Activated CD4-positive, alpha-beta T cell treated with anti-CD3 and anti-CD28 coated beads, Interleukin-2, amount 10 ng/mL, durations not matched to agents 24 days and 14 days (primary cell): ENCODE results near the gene JDP2. TPM values are rescaled to one million over a fixed set of nuclear protein-coding genes. Genes with fewer than 3 reads are reported as not detected.

ENCODE experiments used
- DNase-seq: peaks from one replicate; pipeline ENCODE4 v3.0.0; 2022
- H3K27ac Mint-ChIP-seq: one replicate; pipeline ENCODE4 v1.8.0; 2022; ENCODE audit warnings: mild to moderate bottlenecking, mixed read lengths
- H3K27me3 Mint-ChIP-seq: one replicate; pipeline ENCODE4 v1.8.0; 2022; ENCODE audit warnings: mixed read lengths
- H3K36me3 Mint-ChIP-seq: one replicate; pipeline ENCODE4 v1.8.0; 2022; ENCODE audit warnings: low read depth, mild to moderate bottlenecking, mixed read lengths
- H3K4me1 Mint-ChIP-seq: one replicate; pipeline ENCODE4 v1.8.0; 2021; ENCODE audit warnings: mixed read lengths
- H3K4me3 Mint-ChIP-seq: one replicate; pipeline ENCODE4 v1.8.0; 2022; ENCODE audit warnings: mild to moderate bottlenecking, moderate library complexity, mixed read lengths
- H3K9me3 Mint-ChIP-seq: one replicate; pipeline ENCODE4 v1.8.0; 2021; ENCODE audit warnings: mixed read lengths
- intact Hi-C: fragments of 100-400 bp; cut with micrococcal nuclease; formaldehyde crosslinking; loops from one replicate; pipeline ENCODE4 v1.15.1; 2023
- total RNA-seq: library from RNA; stranded (reverse); gene quantifications from 2 replicates; pipeline ENCODE4 v1.2.3, GENCODE V29; 2022

Gene JDP2
- total RNA-seq, 1 donor from 2014 or later = 1.1 TPM

DNA sequence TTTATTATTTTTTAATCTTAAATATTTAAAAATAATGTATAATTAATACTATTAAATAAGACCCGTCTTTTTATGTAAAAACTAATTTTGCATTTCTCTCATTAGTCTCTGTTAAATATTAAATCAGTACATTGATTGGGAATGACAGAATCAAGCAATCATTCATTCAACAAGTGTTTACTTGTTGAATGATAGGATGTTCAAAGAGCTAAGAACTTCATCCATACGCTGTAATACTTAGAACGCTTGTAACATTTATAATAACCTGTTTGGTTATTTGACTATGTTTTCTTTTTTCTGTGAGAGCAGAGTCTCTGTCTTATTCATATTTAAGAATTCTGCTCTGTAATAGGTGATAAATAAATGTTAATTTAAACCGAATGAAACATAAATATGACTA lies 91.6 kb downstream of the JDP2 start:
- no peak overlapping the region for H3K4me3 Mint-ChIP-seq
- DNase-seq = no peak
- intact Hi-C loops = loop anchor here (2.0 kb wide), 1 partner anchor 135 kb away; no protein-coding TSS in a partner anchor
- peaks cover 60% of the 10 kb centered on the region for H3K4me1 Mint-ChIP-seq
- H3K36me3 Mint-ChIP-seq = peaks cover 24% of the 10 kb centered on the region
- H3K27ac Mint-ChIP-seq = no peak overlapping the region
- H3K9me3 Mint-ChIP-seq = no peaks in the 10 kb centered on the region
- H3K27me3 Mint-ChIP-seq = no peaks in the 10 kb centered on the region

GRCh38 chr14:75519826-75520728 lies 92.3 kb downstream of the JDP2 start:
- intact Hi-C loops = loop anchor here (2.0 to 5.0 kb wide), 3 partner anchors 33 to 398 kb away; no protein-coding TSS in a partner anchor
- Mint-ChIP-seq H3K36me3 (peaks cover 30% of the 10 kb centered on the region), H3K27ac (peak overlapping the region; percentile 100), H3K4me3 (peak overlapping the region; percentile 39), H3K4me1 (peaks cover 62% of the 10 kb centered on the region), H3K27me3 (no peaks in the 10 kb centered on the region), H3K9me3 (no peaks in the 10 kb centered on the region)
- peak; percentile 51 for DNase-seq

DNA sequence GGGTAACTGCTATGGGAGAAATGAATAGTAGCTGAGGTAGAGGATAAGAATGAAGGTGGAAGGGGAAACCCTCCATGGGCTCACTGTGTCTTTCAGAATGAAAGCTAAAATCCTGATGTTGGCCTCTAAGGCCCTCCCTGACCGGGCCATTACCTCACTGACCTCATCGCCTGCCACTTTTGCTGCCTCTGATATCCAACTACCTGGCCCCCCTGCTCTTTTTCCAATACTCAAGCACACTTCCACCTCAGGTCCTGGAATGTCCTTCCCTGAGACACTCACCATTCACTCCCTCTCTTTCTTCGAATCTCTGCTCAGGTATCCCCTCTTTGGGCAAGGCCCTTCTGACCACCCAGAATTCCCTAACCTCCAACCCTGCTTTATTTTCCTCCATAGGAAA lies 93.0 kb downstream of the JDP2 start:
- Mint-ChIP-seq H3K27me3 (no peaks in the 10 kb centered on the region), H3K36me3 (peaks cover 37% of the 10 kb centered on the region), H3K9me3 (no peaks in the 10 kb centered on the region), H3K27ac (peak overlapping the region; percentile 100), H3K4me3 (peak overlapping the region; percentile 100), H3K4me1 (peaks cover 58% of the 10 kb centered on the region)
- intact Hi-C loops = loop anchor here (5.0 kb wide), 2 partner anchors 34 to 399 kb away; no protein-coding TSS in a partner anchor
- peak; percentile 56 for DNase-seq

GRCh38 chr14:75521415-75522199 lies 93.8 kb downstream of the JDP2 start:
- intact Hi-C loops = loop anchor here (1.0 to 5.0 kb wide), 6 partner anchors 18 to 399 kb away; no protein-coding TSS in a partner anchor
- Mint-ChIP-seq H3K36me3 (peaks cover 45% of the 10 kb centered on the region), H3K4me1 (peaks cover 59% of the 10 kb centered on the region), H3K27ac (peak overlapping the region; percentile 100), H3K27me3 (no peaks in the 10 kb centered on the region), H3K4me3 (peak overlapping the region; percentile 100), H3K9me3 (no peaks in the 10 kb centered on the region)
- DNase-seq = peak; percentile 81

- H3K4me3 Mint-ChIP-seq = peak within 1 kb of the TSS; percentile 100
- intact Hi-C loops = loop anchor here (1.0 to 5.0 kb wide), 6 partner anchors 17 to 400 kb away; no protein-coding TSS in a partner anchor
- peaks cover 50% of the 10 kb centered on the region for H3K36me3 Mint-ChIP-seq
- H3K4me1 Mint-ChIP-seq = peaks cover 63% of the 10 kb centered on the region
- H3K27ac Mint-ChIP-seq = peak within 1 kb of the TSS; percentile 100
- DNase-seq = peak; percentile 95
- H3K9me3 Mint-ChIP-seq = no peaks in the 10 kb centered on the region
- no peaks in the 10 kb centered on the region for H3K27me3 Mint-ChIP-seq
Measured at GRCh38 chr14:75522224-75522982, 94.6 kb downstream of the JDP2 start, which contains the start of gene BATF. TSS of gene BATF (plus strand) at chr14:75522469. CDS start at chr14:75522683, 214 bp downstream.

GRCh38 chr14:75522983-75523318 lies 95.1 kb downstream of the JDP2 start:
- peaks cover 56% of the 10 kb centered on the region for H3K36me3 Mint-ChIP-seq
- peak overlapping the region; percentile 100 for H3K4me3 Mint-ChIP-seq
- H3K27me3 Mint-ChIP-seq = no peaks in the 10 kb centered on the region
- no peak for DNase-seq
- peak overlapping the region; percentile 100 for H3K27ac Mint-ChIP-seq
- peaks cover 68% of the 10 kb centered on the region for H3K4me1 Mint-ChIP-seq
- intact Hi-C loops = loop anchor here (1.0 to 5.0 kb wide), 7 partner anchors 16 to 401 kb away; no protein-coding TSS in a partner anchor
- no peaks in the 10 kb centered on the region for H3K9me3 Mint-ChIP-seq

Other genes with a start within 250 kb of the JDP2 start
- gene FOS, start 149.2 kb upstream of the JDP2 start, total RNA-seq = 26.5 and 29.6 TPM in 2 replicates
- gene BATF, start 94.4 kb downstream of the JDP2 start, total RNA-seq = 175 and 178 TPM in 2 replicates
- 3.6 and 5.4 TPM in 2 replicates for gene FLVCR2, start 150.6 kb downstream of the JDP2 start, total RNA-seq
- 20.3 and 20.6 TPM in 2 replicates for gene ERG28, start 232.9 kb downstream of the JDP2 start, total RNA-seq
- 31.7 and 35.5 TPM in 2 replicates for gene TTLL5, start 233.2 kb downstream of the JDP2 start, total RNA-seq